Ovary (tissue), 9 donors: ENCODE results near the gene PCBP3. TPM values are rescaled to one million over a fixed set of nuclear protein-coding genes. Genes with fewer than 3 reads are reported as not detected.

Experiments
- DNase-seq, 5 donors: peaks; one replicate each; pipeline ENCODE4 v3.0.0-alpha.2; 2019 to 2020
- H3K27ac ChIP-seq, 2 donors: fragments of 200-600 bp; one replicate each; pipeline versions ENCODE4 v1.5.1 to v1.8.0; 2019 to 2022
- H3K27me3 ChIP-seq: fragments of 200-600 bp; one replicate; pipeline ENCODE4 v1.8.0; 2022
- H3K36me3 ChIP-seq: fragments of 200-600 bp; sonication (generic); one replicate; pipeline ENCODE4 v1.5.1; 2019
- H3K4me1 ChIP-seq: one replicate; pipeline ENCODE4 v1.8.1; 2013; ENCODE audit warnings: mild to moderate bottlenecking, moderate library complexity; ENCODE audit not compliant: insufficient read depth
- H3K4me3 ChIP-seq: fragments of 200-600 bp; sonication (generic); one replicate; pipeline ENCODE4 v1.5.1; 2017
- H3K9me3 ChIP-seq, 2 donors: fragments of 200-600 bp in 1 of 2; sonication (generic) in 1 of 2; one replicate each; pipeline versions ENCODE4 v1.5.1 to v1.8.1; 2013 to 2019; ENCODE audit warnings: mild to moderate bottlenecking in 1 of 2, moderate library complexity in 1 of 2
- CTCF ChIP-seq, 3 donors: fragments of 450-650 bp in 2 of 3; fragments of 200-600 bp in 1 of 3; IDR thresholded peaks; one replicate each; pipeline versions ENCODE4 v1.5.1 to v1.8.0; 2016 to 2022; ENCODE audit warnings: antibody characterized with exemption in 3 of 3, mild to moderate bottlenecking in 1 of 3
- EP300 ChIP-seq: sonication (generic); formaldehyde crosslinking; IDR thresholded peaks from one replicate; pipeline ENCODE4 v1.6.1; 2017; ENCODE audit warnings: antibody characterized with exemption
- POLR2A ChIP-seq: fragments of 450-650 bp; IDR thresholded peaks from one replicate; pipeline ENCODE4 v1.6.1; 2017; ENCODE audit warnings: antibody characterized with exemption, mild to moderate bottlenecking, moderate library complexity
- WGBS, 3 donors: extraction: QIAGEN DNeasy Blood & Tissue Kit in 1 of 3; methylation state at CpG; one replicate each; pipeline versions ENCODE4 v1.1.5 to v1.1.7; 2013 to 2017; 5-methylcytosine and 5-hydroxymethylcytosine counted together
- intact Hi-C, 4 donors: fragments of 100-400 bp; cut with DNase I; formaldehyde crosslinking; loops; one replicate each; pipeline versions ENCODE4 v1.11.0 to v1.15.1; 2022 to 2023
- polyA plus RNA-seq, 2 donors: library from polyadenylated mRNA; stranded (reverse); fragments of 200-250 nt in 1 of 2; fragments of 350-450 nt in 1 of 2; fragmentation: Illumina TruSeq in 1 of 2; extraction: RNeasy Lipid Tissue Mini Kit (QIAGEN cat#74804) in 1 of 2; gene quantifications; one replicate each; pipeline ENCODE4 v1.2.3, GENCODE V29; 2013 to 2014
- total RNA-seq, 7 donors: library from RNA; depleted of rRNA in 2 of 7; stranded (reverse); fragments of >200 nt in 2 of 7; fragmentation: NEBNext Ultra II Directional in 3 of 7; extraction: Animal tissue kit (Norgen Biotek cat#: 25700) in 3 of 7; gene quantifications; one replicate each; pipeline versions ENCODE4 v1.1.0 to v1.2.4, GENCODE V29; 2016 to 2023
- donor health status: DM: no; HTN: no; CAD: no; lungs with moderate emphysema.
- donor health status: DM: no; HTN: no; CAD: no.
- donor health status: Bipolar disorder and iron deficiency.
- donor health status: DM: yes; HTN: yes; CAD: no.
- donor health status: DM: no; HTN: no; CAD: no.
- donor health status: DM: yes; HTN: yes; CAD: no.

PCBP3 gene
- total and polyA plus RNA-seq, 9 donors: 2.4 to 10.1 (median 5.4) TPM

GRCh38 chr21:45873418-45873817 lies 229.9 kb downstream of the PCBP3 start:
- intact Hi-C loops: no loop called here
- no peak for DNase-seq
- 84 to 89% (median 86%) methylated on average over 11 of the region's 11 CpGs for WGBS, 3 donors
- Histone ChIP-seq H3K27ac (no peak overlapping the region), H3K27me3 (no peaks in the 10 kb centered on the region), H3K4me3 (no peak overlapping the region), H3K9me3 (no peaks in the 10 kb centered on the region), H3K4me1 (no peaks in the 10 kb centered on the region), H3K36me3 (no peaks in the 10 kb centered on the region)
- TF ChIP-seq CTCF (IDR thresholded peaks at IDR 0.05): no peak

- no peak overlapping the region for H3K27ac ChIP-seq
- H3K4me1 ChIP-seq: no peaks in the 10 kb centered on the region
- DNase-seq: peak in 1 of 5 donors; percentile 25
- intact Hi-C loops: no loop called here
- H3K27me3 ChIP-seq: no peaks in the 10 kb centered on the region
- H3K36me3 ChIP-seq: no peaks in the 10 kb centered on the region
- no peak for TF ChIP-seq EP300
- TF ChIP-seq POLR2A: no peak
- TF ChIP-seq CTCF (IDR thresholded peaks at IDR 0.05): no peak
- WGBS, 3 donors: 91 to 96% (median 96%) methylated on average over 15 of the region's 15 CpGs
- no peaks in the 10 kb centered on the region for H3K9me3 ChIP-seq
- H3K4me3 ChIP-seq: no peak overlapping the region
Measured at GRCh38 chr21:45873866-45874265, 230.3 kb downstream of the PCBP3 start.

- DNase-seq: peak; percentile 32 to 76 (median 44)
- no peaks in the 10 kb centered on the region for H3K9me3 ChIP-seq
- intact Hi-C loops: no loop called here
- no peak overlapping the region for H3K4me3 ChIP-seq
- no peaks in the 10 kb centered on the region for H3K36me3 ChIP-seq
- 40 to 57% (median 45%) methylated on average over 28 to 33 of the region's 33 CpGs for WGBS, 3 donors
- H3K27ac ChIP-seq: no peak overlapping the region
- no peaks in the 10 kb centered on the region for H3K27me3 ChIP-seq
- TF ChIP-seq CTCF (IDR thresholded peaks at IDR 0.05) (no peak), EP300 (no peak), POLR2A (no peak)
- no peaks in the 10 kb centered on the region for H3K4me1 ChIP-seq
Measured at GRCh38 chr21:45874716-45875415, 231.3 kb downstream of the PCBP3 start.

GRCh38 chr21:45875416-45875760 lies 231.9 kb downstream of the PCBP3 start:
- Histone ChIP-seq H3K27ac (no peak overlapping the region), H3K27me3 (no peaks in the 10 kb centered on the region), H3K36me3 (no peaks in the 10 kb centered on the region), H3K4me3 (no peak overlapping the region), H3K4me1 (no peaks in the 10 kb centered on the region), H3K9me3 (no peaks in the 10 kb centered on the region)
- no peak for DNase-seq
- intact Hi-C loops: no loop called here
- no peak for TF ChIP-seq CTCF (IDR thresholded peaks at IDR 0.05)
- no peak for TF ChIP-seq POLR2A
- TF ChIP-seq EP300: no peak
- 66 to 72% (median 68%) methylated on average over 6 of the region's 6 CpGs for WGBS, 3 donors
